Endometrial microvascular endothelial cells (primary cell): ENCODE measurements around the gene ANKRD29. TPM values are rescaled to one million over a fixed set of nuclear protein-coding genes. Genes with fewer than 3 reads are reported as not detected.
"Not testable (repeated sequence)": the region's sequence is repeated elsewhere in the genome, so short reads cannot be mapped to it uniquely, and the experiment has no call there.

Experiments used
- in situ Hi-C: cut with HindIII; loops from 2 replicates; pipeline ENCODE4 v1.10.0; 2017; ENCODE audit warnings: low sequenced_read_pairs, low pct_unique_long_range_greater_than_20kb; ENCODE audit errors: inconsistent ontology term
- total RNA-seq: library from RNA; depleted of rRNA; stranded (reverse); fragments of >200 nt; gene quantifications from one replicate; pipeline ENCODE4 v1.2.3, GENCODE V29; 2015; ENCODE audit errors: inconsistent ontology term

Gene ANKRD29
- total RNA-seq, 1 donor from 2014 or later, result 0.93 TPM

GRCh38 chr18:23650968-23651927 is 11.5 kb downstream of the ANKRD29 start:
- in situ Hi-C loops, result no loop called here

GRCh38 chr18:23648940-23649607 is 13.6 kb downstream of the ANKRD29 start:
- in situ Hi-C loops, result no loop called here

GRCh38 chr18:23648456-23648855 is 14.3 kb downstream of the ANKRD29 start:
- in situ Hi-C loops, result no loop called here

- in situ Hi-C loops, result no loop called here
These were observed 16.4 kb downstream of the ANKRD29 start for GRCh38 chr18:23646282-23646681.

- in situ Hi-C loops, result no loop called here
These were observed 17.0 kb downstream of the ANKRD29 start for GRCh38 chr18:23645568-23646175.

GRCh38 chr18:23643815-23644490 is 18.8 kb downstream of the ANKRD29 start:
- in situ Hi-C loops, result no loop called here

GRCh38 chr18:23641937-23642666 is 20.6 kb downstream of the ANKRD29 start:
- in situ Hi-C loops, result no loop called here

- in situ Hi-C loops, result no loop called here
These were observed 21.5 kb downstream of the ANKRD29 start for GRCh38 chr18:23641143-23641720.

GRCh38 chr18:23640052-23640451 is 22.7 kb downstream of the ANKRD29 start:
- in situ Hi-C loops, result no loop called here

- in situ Hi-C loops, result not testable (repeated sequence)
These were observed 26.3 kb downstream of the ANKRD29 start for GRCh38 chr18:23636433-23636832.

- in situ Hi-C loops, result no loop called here
These were observed 26.7 kb downstream of the ANKRD29 start for GRCh38 chr18:23636071-23636399.

- in situ Hi-C loops, result no loop called here
These were observed 27.2 kb downstream of the ANKRD29 start for GRCh38 chr18:23635283-23636070.

GRCh38 chr18:23634692-23635091 is 28.0 kb downstream of the ANKRD29 start:
- in situ Hi-C loops, result no loop called here

GRCh38 chr18:23632615-23633014 is 30.1 kb downstream of the ANKRD29 start:
- in situ Hi-C loops, result no loop called here

GRCh38 chr18:23631746-23632145 is 31.0 kb downstream of the ANKRD29 start:
- in situ Hi-C loops, result no loop called here

GRCh38 chr18:23631312-23631711 is 31.4 kb downstream of the ANKRD29 start:
- in situ Hi-C loops, result no loop called here

- in situ Hi-C loops, result no loop called here
These were observed 33.2 kb downstream of the ANKRD29 start for GRCh38 chr18:23629444-23629946.
